Lower lobe of right lung (tissue), 2 donors: ENCODE measurements around the gene DNAH12. TPM values are rescaled to one million over a fixed set of nuclear protein-coding genes. Genes with fewer than 3 reads are reported as not detected.
A peak's percentile ranks its signal among the peaks of the same experiment; 100 is the strongest.

Experiments used
- ATAC-seq, 2 donors: fragments of 200-7000 bp; cut with Tn5 transposase; one replicate each; pipeline ENCODE4 v1.9.1; 2020 to 2022; ENCODE audit warnings: mild to moderate bottlenecking in 2 of 2, moderate library complexity in 2 of 2
- DNase-seq: peaks from one replicate; pipeline ENCODE4 v3.0.0-alpha.2; 2020
- H3K27ac ChIP-seq: fragments of 200-600 bp; one replicate; pipeline ENCODE4 v1.8.0; 2022
- H3K27me3 ChIP-seq: fragments of 200-600 bp; one replicate; pipeline ENCODE4 v1.8.0; 2022; ENCODE audit warnings: low read depth
- H3K36me3 ChIP-seq: fragments of 200-600 bp; one replicate; pipeline ENCODE4 v1.8.0; 2022; ENCODE audit warnings: mild to moderate bottlenecking
- H3K4me1 ChIP-seq: fragments of 200-600 bp; one replicate; pipeline ENCODE4 v1.8.0; 2022
- H3K4me3 ChIP-seq: fragments of 200-600 bp; one replicate; pipeline ENCODE4 v1.8.0; 2022; ENCODE audit warnings: mild to moderate bottlenecking
- H3K9me3 ChIP-seq: fragments of 200-600 bp; one replicate; pipeline ENCODE4 v1.8.0; 2022
- CTCF ChIP-seq: fragments of 200-600 bp; IDR thresholded peaks from one replicate; pipeline ENCODE4 v1.8.0; 2022; ENCODE audit warnings: antibody characterized with exemption, mild to moderate bottlenecking
- intact Hi-C: fragments of 100-400 bp; cut with DNase I; formaldehyde crosslinking; loops from one replicate; pipeline ENCODE4 v1.11.0; 2022
- total RNA-seq: library from RNA; stranded (reverse); fragmentation: NEBNext Ultra II Directional; extraction: Animal tissue kit (Norgen Biotek cat#: 25700); gene quantifications from one replicate; pipeline ENCODE4 v1.2.1, GENCODE V29; 2021
- donor health status: DM: no; HTN: yes; CAD: no; lungs with severe emphysema.

DNAH12 gene
- total RNA-seq, 1 donor from 2014 or later: 11.2 TPM

GRCh38 chr3:57555738-57556458, 11.8 kb upstream of the DNAH12 start, which contains the start of gene PDE12:
Gene PDE12, plus strand, starts transcription at chr3:57556274. Its CDS starts 106 bp downstream, at chr3:57556380.
- DNase-seq (peak; percentile 93), ATAC-seq (peak; percentile 94 to 97)
- no peak for TF ChIP-seq CTCF
- Histone ChIP-seq H3K36me3 (peaks cover 21% of the 10 kb centered on the region), H3K27ac (peak within 1 kb of the TSS; percentile 90), H3K9me3 (no peaks in the 10 kb centered on the region), H3K4me3 (peak within 1 kb of the TSS; percentile 90), H3K27me3 (no peaks in the 10 kb centered on the region), H3K4me1 (peaks cover 36% of the 10 kb centered on the region)
- intact Hi-C loops: no loop called here

GRCh38 chr3:57555306-57555705, 11.2 kb upstream of the DNAH12 start:
- ATAC-seq (peak in 1 of 2 donors; percentile 14), DNase-seq (no peak)
- Histone ChIP-seq H3K9me3 (no peaks in the 10 kb centered on the region), H3K4me3 (peak overlapping the region; percentile 90), H3K4me1 (peaks cover 36% of the 10 kb centered on the region), H3K27me3 (no peaks in the 10 kb centered on the region), H3K36me3 (peaks cover 15% of the 10 kb centered on the region), H3K27ac (peak overlapping the region; percentile 90)
- intact Hi-C loops: no loop called here
- no peak for TF ChIP-seq CTCF

GRCh38 chr3:57546616-57547015, 2.5 kb upstream of the DNAH12 start:
- DNase-seq: no peak
- H3K9me3 ChIP-seq: no peaks in the 10 kb centered on the region
- H3K27ac ChIP-seq: no peak overlapping the region
- no peak for ATAC-seq
- no peak overlapping the region for H3K4me3 ChIP-seq
- H3K36me3 ChIP-seq: no peaks in the 10 kb centered on the region
- intact Hi-C loops: no loop called here
- H3K4me1 ChIP-seq: peaks cover 11% of the 10 kb centered on the region
- TF ChIP-seq CTCF: no peak
- H3K27me3 ChIP-seq: no peaks in the 10 kb centered on the region

GRCh38 chr3:57545636-57546268, 1.6 kb upstream of the DNAH12 start:
- TF ChIP-seq CTCF: no peak
- ATAC-seq (no peak), DNase-seq (no peak)
- intact Hi-C loops: no loop called here
- H3K36me3 ChIP-seq: no peaks in the 10 kb centered on the region
- H3K27me3 ChIP-seq: no peaks in the 10 kb centered on the region
- H3K9me3 ChIP-seq: no peaks in the 10 kb centered on the region
- peaks cover 11% of the 10 kb centered on the region for H3K4me1 ChIP-seq
- no peak overlapping the region for H3K4me3 ChIP-seq
- no peak overlapping the region for H3K27ac ChIP-seq

GRCh38 chr3:57538465-57538864, 5.7 kb downstream of the DNAH12 start:
- Histone ChIP-seq H3K27me3 (no peaks in the 10 kb centered on the region), H3K36me3 (no peaks in the 10 kb centered on the region), H3K4me1 (no peaks in the 10 kb centered on the region), H3K4me3 (no peak overlapping the region), H3K9me3 (no peaks in the 10 kb centered on the region), H3K27ac (no peak overlapping the region)
- DNase-seq (no peak), ATAC-seq (no peak)
- no peak for TF ChIP-seq CTCF
- intact Hi-C loops: no loop called here
